ENCODE measurements around the gene NLGN1. TPM values are rescaled to one million over a fixed set of nuclear protein-coding genes. Genes with fewer than 3 reads are reported as not detected.
A peak's percentile ranks its signal among the peaks of the same experiment; 100 is the strongest.

NLGN1 gene
- total RNA-seq, 1 experiment from 2014 or later, result 4.0 TPM

- no peaks in the 10 kb centered on the region for H3K9me3 ChIP-seq
- DNase-seq, result no peak
- no peak overlapping the region for H3K4me3 ChIP-seq
- no peaks in the 10 kb centered on the region for H3K27me3 ChIP-seq
- no peaks in the 10 kb centered on the region for H3K36me3 ChIP-seq
Observed at GRCh38 chr3:173846584-173846983, 449.0 kb downstream of the NLGN1 start.

- H3K4me3 ChIP-seq, result no peak overlapping the region
- no peaks in the 10 kb centered on the region for H3K9me3 ChIP-seq
- no peaks in the 10 kb centered on the region for H3K27me3 ChIP-seq
- H3K36me3 ChIP-seq, result no peaks in the 10 kb centered on the region
- DNase-seq, result no peak
Observed at GRCh38 chr3:173849489-173849888, 451.9 kb downstream of the NLGN1 start.

GRCh38 chr3:173857154-173857553 is 459.6 kb downstream of the NLGN1 start:
- DNase-seq, result no peak

GRCh38 chr3:173862701-173863100 is 465.2 kb downstream of the NLGN1 start:
- Histone ChIP-seq H3K9me3 (no peaks in the 10 kb centered on the region), H3K4me3 (no peak overlapping the region), H3K36me3 (no peaks in the 10 kb centered on the region), H3K27me3 (no peaks in the 10 kb centered on the region)
- DNase-seq, result no peak

More at GRCh38 chr3:173857154-173857553, 459.6 kb downstream of the NLGN1 start:
- H3K36me3 ChIP-seq, result no peaks in the 10 kb centered on the region
- no peaks in the 10 kb centered on the region for H3K9me3 ChIP-seq
- H3K27me3 ChIP-seq, result no peaks in the 10 kb centered on the region
- no peak overlapping the region for H3K4me3 ChIP-seq

- Histone ChIP-seq H3K36me3 (no peaks in the 10 kb centered on the region), H3K4me3 (no peak overlapping the region), H3K27me3 (no peaks in the 10 kb centered on the region), H3K9me3 (no peaks in the 10 kb centered on the region)
- DNase-seq, result no peak
Observed at GRCh38 chr3:173863551-173863950, 466.0 kb downstream of the NLGN1 start.

- H3K9me3 ChIP-seq, result no peaks in the 10 kb centered on the region
- no peaks in the 10 kb centered on the region for H3K36me3 ChIP-seq
- no peak overlapping the region for H3K4me3 ChIP-seq
- DNase-seq, result no peak
- H3K27me3 ChIP-seq, result no peaks in the 10 kb centered on the region
Observed at GRCh38 chr3:173865900-173866498, 468.5 kb downstream of the NLGN1 start.

- DNase-seq, result no peak
- Histone ChIP-seq H3K36me3 (no peaks in the 10 kb centered on the region), H3K9me3 (no peaks in the 10 kb centered on the region), H3K4me3 (no peak overlapping the region), H3K27me3 (no peaks in the 10 kb centered on the region)
Observed at GRCh38 chr3:173869766-173870165, 472.2 kb downstream of the NLGN1 start.

- DNase-seq, result no peak
- no peaks in the 10 kb centered on the region for H3K9me3 ChIP-seq
- no peak overlapping the region for H3K4me3 ChIP-seq
- no peaks in the 10 kb centered on the region for H3K27me3 ChIP-seq
- H3K36me3 ChIP-seq, result no peaks in the 10 kb centered on the region
Observed at GRCh38 chr3:173870976-173871375, 473.4 kb downstream of the NLGN1 start.

- no peaks in the 10 kb centered on the region for H3K27me3 ChIP-seq
- no peaks in the 10 kb centered on the region for H3K36me3 ChIP-seq
- H3K9me3 ChIP-seq, result no peaks in the 10 kb centered on the region
- H3K4me3 ChIP-seq, result no peak overlapping the region
- no peak for DNase-seq
Observed at GRCh38 chr3:173875790-173876189, 478.2 kb downstream of the NLGN1 start.

GRCh38 chr3:173876476-173876875 is 478.9 kb downstream of the NLGN1 start:
- H3K27me3 ChIP-seq, result no peaks in the 10 kb centered on the region
- no peak overlapping the region for H3K4me3 ChIP-seq
- H3K9me3 ChIP-seq, result no peaks in the 10 kb centered on the region; the same call in 1 of the 2 replicates
- H3K36me3 ChIP-seq, result no peaks in the 10 kb centered on the region
- DNase-seq, result no peak

- H3K36me3 ChIP-seq, result no peaks in the 10 kb centered on the region
- H3K27me3 ChIP-seq, result no peaks in the 10 kb centered on the region
- no peak for DNase-seq
- H3K9me3 ChIP-seq, result no peaks in the 10 kb centered on the region; the same call in 1 of the 2 replicates
- no peak overlapping the region for H3K4me3 ChIP-seq
Observed at GRCh38 chr3:173887888-173888287, 490.3 kb downstream of the NLGN1 start.

- Histone ChIP-seq H3K27me3 (no peaks in the 10 kb centered on the region), H3K4me3 (no peak overlapping the region), H3K9me3 (no peaks in the 10 kb centered on the region; the same call in 1 of the 2 replicates), H3K36me3 (no peaks in the 10 kb centered on the region)
- DNase-seq, result no peak
Observed at GRCh38 chr3:173889596-173889995, 492.1 kb downstream of the NLGN1 start.

GRCh38 chr3:173890091-173890490 is 492.5 kb downstream of the NLGN1 start:
- Histone ChIP-seq H3K27me3 (no peaks in the 10 kb centered on the region), H3K4me3 (no peak overlapping the region), H3K36me3 (no peaks in the 10 kb centered on the region), H3K9me3 (no peaks in the 10 kb centered on the region; the same call in 1 of the 2 replicates)
- DNase-seq, result no peak

GRCh38 chr3:173891272-173892100 is 493.9 kb downstream of the NLGN1 start:
- Histone ChIP-seq H3K27me3 (no peaks in the 10 kb centered on the region), H3K4me3 (no peak overlapping the region), H3K9me3 (no peaks in the 10 kb centered on the region; the same call in 1 of the 2 replicates), H3K36me3 (no peaks in the 10 kb centered on the region)
- peak; percentile 14 for DNase-seq

- Histone ChIP-seq H3K27me3 (no peaks in the 10 kb centered on the region), H3K4me3 (no peak overlapping the region), H3K36me3 (no peaks in the 10 kb centered on the region), H3K9me3 (no peaks in the 10 kb centered on the region; the same call in 1 of the 2 replicates)
- DNase-seq, result no peak
Observed at GRCh38 chr3:173892547-173892946, 495.0 kb downstream of the NLGN1 start.

- Histone ChIP-seq H3K4me3 (no peak overlapping the region), H3K27me3 (no peaks in the 10 kb centered on the region), H3K36me3 (no peaks in the 10 kb centered on the region), H3K9me3 (no peaks in the 10 kb centered on the region; the same call in 1 of the 2 replicates)
- DNase-seq, result peak; percentile 55
Observed at GRCh38 chr3:173893066-173893465, 495.5 kb downstream of the NLGN1 start.

- no peaks in the 10 kb centered on the region; the same call in 1 of the 2 replicates for H3K9me3 ChIP-seq
- DNase-seq, result no peak
- no peaks in the 10 kb centered on the region for H3K36me3 ChIP-seq
- no peaks in the 10 kb centered on the region for H3K27me3 ChIP-seq
- H3K4me3 ChIP-seq, result no peak overlapping the region
Observed at GRCh38 chr3:173893835-173894234, 496.3 kb downstream of the NLGN1 start.

GRCh38 chr3:173897631-173898030 is 500.1 kb downstream of the NLGN1 start:
- Histone ChIP-seq H3K4me3 (no peak overlapping the region), H3K27me3 (no peaks in the 10 kb centered on the region), H3K9me3 (no peaks in the 10 kb centered on the region), H3K36me3 (no peaks in the 10 kb centered on the region)
- no peak for DNase-seq
